SK-N-DZ (cell line): ENCODE data around the gene BAD.

Experiments used
- DNase-seq: peaks from one replicate; pipeline ENCODE4 v3.0.0-alpha.2; 2015; ENCODE audit warnings: low spot score

BAD gene

DNA sequence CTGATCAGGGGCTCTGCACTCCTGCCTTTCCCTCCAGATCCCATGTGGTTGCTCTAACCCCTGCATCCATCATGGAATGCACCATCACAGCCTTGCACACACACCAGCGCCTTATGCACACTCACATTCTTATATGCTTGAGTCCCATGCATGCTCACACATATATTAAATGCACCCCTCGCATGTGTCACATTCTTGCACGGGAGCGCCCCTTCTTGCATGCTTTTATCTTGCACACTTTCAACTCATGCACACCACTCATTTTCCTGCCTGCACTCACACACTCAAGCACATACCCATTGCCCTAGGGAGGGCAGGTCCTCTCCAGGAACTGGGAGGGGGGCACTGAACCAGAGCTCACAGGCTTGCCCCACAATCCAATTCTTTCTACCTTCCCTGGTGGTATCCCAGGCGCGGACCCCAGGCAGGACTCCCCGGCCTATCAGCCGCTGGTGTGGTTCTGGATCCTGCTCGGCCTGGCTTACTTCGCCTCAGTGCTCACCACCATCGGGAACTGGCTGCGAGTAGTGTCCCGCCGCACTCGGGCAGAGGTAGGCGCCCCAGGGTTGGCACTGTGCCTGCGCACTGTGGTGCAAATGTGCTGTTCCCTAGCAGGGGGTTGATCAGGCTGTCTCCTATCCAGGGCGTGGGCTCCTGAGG is 13.4 kb upstream of the BAD start:
- DNase-seq = no peak

DNA sequence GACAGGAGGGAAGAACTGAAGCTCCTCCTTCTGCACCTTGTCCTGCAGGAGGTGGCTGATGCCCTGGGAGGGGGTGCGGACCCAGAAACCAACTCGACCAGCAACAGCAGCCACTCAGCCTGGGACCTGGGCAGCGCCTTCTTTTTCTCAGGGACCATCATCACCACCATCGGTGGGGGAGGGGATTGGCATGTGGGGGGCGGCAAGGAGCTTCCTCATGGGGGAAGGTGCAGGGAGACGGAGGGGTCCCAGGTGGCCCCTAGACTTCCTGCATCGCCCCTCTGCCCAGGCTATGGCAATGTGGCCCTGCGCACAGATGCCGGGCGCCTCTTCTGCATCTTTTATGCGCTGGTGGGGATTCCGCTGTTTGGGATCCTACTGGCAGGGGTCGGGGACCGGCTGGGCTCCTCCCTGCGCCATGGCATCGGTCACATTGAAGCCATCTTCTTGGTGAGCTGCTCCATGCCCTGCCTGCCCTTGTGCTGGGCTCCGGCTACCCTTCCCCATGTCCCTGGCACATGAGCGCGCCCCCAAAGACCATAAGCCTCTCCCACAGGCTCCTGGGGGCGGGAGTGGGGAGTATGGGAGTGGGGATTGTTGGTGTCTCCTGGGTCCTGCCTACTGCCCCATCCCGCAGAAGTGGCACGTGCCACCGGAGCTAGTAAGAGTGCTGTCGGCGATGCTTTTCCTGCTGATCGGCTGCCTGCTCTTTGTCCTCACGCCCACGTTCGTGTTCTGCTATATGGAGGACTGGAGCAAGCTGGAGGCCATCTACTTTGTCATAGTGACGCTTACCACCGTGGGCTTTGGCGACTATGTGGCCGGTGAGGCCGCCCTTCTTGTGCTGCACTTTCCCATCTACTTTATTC is 12.6 kb upstream of the BAD start:
- DNase-seq = no peak

DNA sequence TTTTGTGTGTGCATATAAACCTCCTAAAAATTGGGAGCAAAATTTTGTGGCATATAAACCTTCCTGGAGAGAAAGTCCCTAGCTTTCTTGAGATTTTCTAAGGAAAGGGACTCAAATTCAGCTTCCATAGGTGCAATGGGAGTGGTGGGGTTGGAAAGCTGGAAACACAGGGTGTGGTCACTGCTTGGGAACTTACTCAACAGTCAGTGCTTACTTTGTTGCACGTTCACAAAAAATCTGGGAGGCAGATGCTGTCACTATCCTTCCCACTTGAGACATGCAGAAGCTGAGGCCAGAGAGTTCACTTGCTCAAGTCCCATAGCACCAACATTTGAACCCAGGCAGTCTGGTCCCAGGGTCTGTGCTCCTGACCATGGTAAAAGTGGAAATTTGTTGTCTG is 11.8 kb upstream of the BAD start:
- no peak for DNase-seq

DNA sequence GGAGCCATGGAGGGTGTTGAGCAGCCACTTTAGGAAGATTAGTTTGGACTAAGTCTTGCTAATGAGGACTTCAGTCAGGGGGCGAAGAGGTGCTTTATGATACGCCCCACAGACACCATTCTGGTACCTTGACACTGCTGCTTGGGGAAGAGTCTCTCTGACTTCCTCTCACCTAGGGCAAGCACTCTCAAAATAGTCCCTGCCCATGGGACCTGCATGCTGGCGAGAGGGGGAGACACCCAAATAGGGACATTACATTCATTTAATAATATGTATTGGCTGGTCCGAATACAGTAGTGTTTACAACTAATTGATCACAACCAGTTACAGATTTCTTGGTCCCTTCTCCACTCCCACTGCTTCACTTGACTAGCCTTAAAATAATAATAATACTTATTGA is 11.3 kb upstream of the BAD start:
- no peak for DNase-seq

DNA sequence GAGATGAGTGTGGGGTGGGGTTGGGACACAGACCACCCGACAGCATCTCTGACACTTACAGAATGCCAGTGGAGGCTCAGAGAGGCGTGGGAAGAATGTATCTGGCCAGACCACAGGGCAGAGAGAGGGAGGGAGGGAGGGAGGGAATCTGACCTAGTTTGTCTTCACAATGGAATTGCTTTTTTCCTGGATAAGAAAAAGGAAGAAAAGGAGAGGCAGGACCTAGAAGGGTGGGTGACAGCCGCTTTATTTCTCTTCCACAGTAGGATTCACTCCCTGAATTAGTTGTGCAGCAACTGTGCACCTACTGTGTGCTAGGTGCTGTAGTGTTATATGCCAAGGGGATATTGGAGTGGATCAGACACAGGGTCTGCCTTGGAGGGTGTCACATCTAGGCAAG is 10.3 kb upstream of the BAD start:
- DNase-seq = no peak

DNA sequence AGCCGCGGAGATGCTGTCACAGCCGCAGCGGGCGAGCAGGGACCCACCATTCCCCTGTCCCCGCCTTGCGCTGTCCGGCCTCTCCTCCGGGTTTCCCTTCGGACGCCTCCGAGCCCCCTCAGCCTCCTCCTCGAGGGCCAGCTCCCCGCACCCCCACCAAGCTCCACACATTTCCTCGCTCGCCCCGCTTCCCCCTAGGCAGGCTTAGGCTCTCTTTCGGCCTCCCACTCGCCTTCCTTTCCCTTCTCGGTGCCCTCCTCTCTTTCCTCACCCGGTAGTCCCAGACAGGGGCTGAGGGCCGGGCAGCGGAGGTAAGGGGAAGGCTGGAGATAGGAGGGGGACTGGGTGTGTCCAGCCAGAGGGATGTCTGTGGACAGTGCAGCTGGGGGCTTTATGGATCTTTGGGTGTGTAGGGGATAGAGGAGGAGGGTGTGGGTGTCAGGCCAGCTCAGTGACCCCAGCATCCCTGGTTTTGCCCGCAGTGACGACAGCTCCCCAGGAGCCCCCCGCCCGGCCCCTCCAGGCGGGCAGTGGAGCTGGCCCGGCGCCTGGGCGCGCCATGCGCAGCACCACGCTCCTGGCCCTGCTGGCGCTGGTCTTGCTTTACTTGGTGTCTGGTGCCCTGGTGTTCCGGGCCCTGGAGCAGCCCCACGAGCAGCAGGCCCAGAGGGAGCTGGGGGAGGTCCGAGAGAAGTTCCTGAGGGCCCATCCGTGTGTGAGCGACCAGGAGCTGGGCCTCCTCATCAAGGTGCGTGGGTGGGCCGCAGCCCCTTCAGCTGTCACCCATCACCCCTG is 8.2 kb upstream of the BAD start:
- no peak for DNase-seq

DNA sequence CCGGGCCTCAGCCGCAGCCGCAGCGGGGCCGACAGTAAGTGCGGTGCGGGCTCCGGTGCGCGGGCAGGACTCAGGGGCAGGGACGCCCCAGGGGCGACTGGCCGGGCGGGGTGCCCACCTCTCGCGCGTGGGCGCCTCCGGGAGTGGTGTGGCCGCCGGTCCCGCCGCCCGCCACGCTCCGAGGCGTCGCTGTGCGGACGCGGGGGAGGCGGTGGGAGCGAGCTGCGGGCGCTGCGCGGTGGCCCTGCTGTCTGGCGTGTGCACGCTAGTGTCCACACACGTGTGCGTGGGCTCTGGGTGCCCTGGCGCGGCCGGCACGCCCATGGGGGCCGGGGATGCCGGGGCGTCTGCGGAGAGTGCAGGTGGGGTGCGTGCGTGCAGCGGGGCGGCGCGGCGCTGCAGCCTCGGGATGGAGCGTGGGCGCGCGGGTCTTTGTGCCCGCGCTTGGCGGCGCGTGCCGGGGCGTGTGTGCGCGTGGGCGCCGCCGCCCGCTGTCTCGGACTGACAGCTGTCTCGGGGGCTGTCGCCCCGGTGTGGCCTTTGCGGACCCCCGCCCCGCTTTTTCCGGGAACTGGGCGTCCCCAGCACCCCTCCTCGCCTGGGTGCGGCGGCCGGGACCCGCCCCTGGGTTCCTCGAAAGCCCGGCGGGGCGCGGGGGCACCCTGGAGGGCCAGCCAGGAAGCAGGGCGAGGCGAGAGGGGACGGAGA is 7.4 kb upstream of the BAD start:
- no peak for DNase-seq

DNA sequence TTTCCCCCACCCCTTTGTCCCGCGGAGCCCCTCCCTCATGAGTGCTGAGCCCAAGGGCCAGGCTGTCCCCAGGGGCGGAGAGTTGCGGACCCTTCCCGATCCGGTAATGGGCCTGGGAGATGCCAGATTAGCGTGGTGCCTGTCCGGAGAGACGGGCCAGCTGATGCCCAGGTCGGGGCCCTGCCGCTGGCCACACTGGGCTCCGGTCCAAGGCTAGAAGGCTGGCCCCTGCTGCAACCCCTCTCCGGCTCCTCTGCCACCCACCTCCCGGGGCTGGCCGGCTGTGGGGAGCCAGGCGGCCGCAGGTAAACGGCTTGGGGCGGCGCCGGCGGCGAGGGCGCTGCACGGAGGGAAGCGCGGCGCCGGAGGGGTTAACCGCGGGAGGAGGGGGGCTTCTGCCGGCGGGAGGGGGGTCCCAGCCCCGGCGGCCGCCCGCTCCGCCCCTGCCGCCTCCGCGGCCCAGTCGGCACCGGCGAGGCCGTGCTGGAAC is 6.8 kb upstream of the BAD start, which contains the start of gene KCNK4:
Gene KCNK4, plus strand, starts transcription at position 41 of the 490 bp plus-strand sequence. CDS start 1,717 bp downstream, outside the sequence.
- no peak for DNase-seq

DNA sequence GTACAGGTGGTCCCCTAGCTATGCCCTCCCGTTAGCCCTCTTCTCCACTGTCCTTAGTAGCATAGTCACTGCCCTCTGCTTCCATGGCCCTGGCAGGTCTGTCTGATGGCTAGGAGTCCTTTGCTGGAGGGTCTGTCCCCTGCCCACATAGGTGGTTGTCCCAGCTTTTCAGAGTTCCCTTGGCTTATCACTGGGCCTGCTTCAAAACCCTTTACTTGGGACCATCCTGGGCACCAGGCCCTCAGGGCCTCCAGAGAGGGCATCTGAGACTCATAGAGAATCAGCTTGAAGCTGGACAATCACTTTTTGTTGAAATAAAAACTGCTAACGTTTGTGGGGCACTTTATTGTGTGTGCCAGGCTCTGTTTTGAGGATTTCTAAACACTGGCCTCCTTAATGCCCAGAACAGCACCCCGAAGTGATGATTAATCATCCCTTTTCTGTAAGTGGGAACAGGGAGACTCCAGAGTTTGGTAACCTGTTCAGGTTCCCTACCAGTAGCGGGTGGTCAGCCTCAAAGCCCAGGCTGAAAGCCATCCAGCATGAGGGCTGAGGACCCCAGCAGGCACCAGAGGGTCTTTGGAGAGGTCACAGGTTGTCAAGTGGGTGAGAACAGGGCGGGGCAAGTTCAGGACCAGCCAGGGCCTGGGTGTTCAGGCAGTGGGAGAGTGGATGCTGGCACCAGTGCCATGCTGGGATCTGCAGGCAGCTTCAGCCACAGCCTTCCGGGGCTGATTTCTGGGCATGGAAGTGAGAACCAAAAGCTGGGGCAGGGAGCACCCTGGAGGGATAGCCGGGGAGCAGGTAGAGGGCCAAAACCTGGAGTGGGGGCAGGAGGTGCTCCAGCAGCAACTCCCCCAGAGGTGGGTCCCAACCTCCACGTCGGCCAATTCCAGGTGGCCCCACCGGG is 6.1 kb upstream of the BAD start:
- no peak for DNase-seq

DNA sequence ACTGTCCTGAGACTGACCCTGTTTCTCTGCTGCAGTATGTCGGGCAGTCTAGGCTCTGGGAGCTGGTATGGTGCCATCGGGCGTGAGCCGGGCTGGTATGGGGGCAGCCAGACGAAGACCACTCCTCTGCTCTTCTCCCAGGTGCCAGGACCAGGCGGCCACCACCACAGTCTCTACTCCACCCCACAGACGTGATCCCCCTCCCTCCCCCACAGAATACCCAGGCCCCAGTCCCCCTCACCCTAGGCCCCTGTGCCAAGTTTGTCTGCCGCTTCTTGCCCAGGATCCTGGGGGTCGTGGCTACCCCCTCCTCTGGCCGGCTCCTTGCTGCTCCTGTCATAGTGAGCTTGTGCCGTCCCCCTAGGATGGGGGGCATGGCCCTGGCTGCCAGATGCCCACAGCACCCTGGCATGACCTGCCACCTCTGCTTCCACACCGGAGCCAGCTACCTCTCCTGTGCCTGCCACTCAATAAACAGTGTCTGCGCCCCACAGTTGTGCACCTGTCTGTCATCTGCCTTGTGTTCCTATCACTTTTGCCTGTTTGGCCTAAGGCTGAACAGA is 4.6 kb upstream of the BAD start:
- no peak for DNase-seq

DNA sequence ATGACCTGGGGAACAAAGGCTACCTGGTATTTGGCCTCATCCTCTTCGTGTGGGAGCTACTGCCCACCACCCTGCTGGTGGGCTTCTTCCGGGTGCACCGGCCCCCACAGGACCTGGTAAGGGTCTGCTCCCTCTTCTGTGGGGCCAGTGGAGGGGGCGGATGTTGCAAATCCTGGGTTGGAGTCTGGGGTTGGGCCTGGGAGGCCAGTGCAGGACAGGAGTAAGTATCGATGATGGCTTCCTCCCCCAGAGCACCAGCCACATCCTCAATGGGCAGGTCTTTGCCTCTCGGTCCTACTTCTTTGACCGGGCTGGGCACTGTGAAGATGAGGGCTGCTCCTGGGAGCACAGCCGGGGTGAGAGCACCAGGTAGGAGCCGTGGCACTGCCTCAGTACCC is 3.9 kb upstream of the BAD start:
- no peak for DNase-seq

DNA sequence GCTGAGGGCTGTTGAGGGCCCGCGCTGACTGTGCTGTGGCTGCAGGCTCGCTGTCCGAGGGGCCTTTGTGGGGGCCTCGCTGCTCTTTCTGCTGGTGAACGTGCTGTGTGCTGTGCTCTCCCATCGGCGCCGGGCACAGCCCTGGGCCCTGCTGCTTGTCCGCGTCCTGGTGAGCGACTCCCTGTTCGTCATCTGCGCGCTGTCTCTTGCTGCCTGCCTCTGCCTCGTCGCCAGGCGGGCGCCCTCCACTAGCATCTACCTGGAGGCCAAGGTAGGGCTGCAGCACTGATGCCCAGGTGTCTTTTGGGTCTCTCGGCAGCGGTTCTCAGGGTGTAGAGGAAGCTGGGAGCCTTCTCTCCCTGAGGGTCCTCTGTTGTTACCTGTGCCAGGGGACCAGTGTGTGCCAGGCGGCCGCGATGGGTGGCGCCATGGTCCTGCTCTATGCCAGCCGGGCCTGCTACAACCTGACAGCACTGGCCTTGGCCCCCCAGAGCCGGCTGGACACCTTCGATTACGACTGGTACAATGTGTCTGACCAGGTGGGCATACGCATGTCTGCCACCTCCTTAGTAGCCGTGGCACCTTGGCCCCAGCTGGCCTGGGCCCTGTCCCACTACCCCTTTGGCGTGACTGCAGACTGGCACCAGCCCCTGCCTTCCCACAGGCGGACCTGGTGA is 3.3 kb upstream of the BAD start:
- DNase-seq = no peak

DNA sequence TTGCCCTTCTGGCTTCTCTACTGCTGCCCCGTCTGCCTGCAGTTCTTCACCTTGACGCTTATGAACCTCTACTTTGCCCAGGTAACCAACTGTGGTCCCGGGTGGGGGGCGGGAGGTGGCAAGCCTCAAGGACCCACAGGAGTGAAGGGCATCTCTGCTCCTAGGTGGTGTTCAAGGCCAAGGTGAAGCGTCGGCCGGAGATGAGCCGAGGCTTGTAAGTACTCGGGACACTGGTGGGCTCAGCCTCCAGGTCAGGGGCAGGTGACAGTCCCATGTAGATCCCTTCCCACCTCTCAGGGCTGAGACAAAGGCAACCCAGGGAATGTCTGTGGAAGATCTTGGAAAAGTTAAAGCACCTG is 2.3 kb upstream of the BAD start:
- DNase-seq = no peak

DNA sequence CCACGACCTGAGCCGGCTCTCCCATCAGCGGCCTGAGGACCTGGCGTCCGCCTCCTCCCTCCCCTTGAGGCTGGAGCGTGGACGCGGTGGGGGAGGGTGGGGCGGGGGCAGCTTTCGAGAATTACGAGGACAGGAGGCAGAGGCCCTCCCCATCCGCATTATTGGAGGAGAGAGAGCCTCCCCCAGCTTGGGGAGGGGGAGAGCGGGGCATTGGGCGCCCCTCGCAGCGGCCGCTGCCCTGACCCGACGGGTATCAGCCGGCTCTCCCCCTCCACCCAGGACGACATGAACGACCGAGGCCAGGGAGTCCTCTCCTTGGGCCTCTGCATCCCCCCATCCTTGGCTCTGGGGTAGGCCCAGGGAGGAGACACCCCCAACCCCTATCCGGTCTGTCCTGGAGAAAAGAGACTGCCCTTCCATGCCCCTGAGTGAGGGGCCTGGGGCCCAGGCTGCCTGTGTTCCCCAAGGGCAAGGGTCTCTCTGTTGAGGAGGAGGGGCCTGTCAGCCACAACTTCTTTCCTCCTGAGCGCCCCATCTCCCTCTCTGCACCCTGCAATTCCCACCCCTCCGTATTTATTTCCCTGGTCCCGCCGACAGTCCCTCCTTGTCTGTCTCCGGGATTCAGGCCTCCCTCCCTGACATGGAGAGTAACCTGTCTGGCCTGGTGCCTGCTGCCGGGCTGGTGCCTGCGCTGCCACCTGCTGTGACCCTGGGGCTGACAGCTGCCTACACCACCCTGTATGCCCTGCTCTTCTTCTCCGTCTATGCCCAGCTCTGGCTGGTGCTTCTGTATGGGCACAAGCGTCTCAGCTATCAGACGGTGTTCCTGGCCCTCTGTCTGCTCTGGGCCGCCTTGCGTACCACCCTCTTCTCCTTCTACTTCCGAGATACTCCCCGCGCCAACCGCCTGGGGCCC is 1.7 kb upstream of the BAD start:
- DNase-seq = no peak

DNA sequence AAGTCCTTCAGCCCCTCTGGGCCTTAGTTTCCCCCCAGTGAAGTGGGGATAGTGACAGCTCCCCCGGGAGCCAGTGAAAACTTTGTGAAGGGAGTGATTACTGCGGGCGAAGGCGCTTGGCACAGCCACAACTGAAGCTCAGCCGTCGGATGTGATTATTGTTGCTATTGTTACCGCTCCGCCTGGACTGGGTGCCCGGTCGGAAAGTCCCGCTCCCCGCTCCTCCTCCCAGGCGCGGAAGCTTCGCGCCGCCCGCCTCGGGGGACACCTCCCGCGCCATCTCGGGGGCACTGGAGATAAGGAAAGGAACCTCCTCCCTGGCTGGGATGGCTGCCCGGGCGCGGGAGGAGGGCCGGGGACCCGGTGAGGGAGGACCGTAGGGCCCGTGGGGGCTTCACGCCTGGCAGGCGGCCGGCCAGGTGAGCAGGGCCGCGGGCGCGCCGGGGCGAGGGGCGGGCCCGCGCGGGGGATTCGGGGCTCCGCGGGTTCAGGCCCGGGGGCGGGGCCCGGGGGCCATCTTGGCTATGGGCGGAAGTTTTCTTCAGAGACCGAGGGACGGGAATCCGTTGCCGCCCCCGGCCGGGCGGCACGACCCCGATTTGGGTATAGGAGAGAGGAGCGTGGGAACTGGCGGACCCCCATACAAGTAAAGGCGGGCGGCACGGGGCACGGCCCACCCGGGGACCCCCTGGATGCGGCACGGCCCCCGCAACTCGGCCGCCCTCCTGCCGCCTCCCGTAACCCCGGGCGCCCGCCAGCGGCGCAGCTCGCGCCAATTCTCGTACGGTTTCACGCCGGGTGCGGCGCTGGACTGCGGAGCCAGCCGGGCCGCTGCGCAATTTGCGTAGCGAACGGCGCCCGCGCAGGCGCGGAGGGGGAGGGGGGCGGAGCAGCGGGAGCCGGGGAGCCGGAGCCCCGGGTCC is 758 bp upstream of the BAD start, which contains the start of gene GPR137:
Gene GPR137, plus strand, starts transcription at position 887 of the 923 bp plus-strand sequence. CDS start 677 bp downstream, outside the sequence.
- peak; percentile 76 for DNase-seq

DNA sequence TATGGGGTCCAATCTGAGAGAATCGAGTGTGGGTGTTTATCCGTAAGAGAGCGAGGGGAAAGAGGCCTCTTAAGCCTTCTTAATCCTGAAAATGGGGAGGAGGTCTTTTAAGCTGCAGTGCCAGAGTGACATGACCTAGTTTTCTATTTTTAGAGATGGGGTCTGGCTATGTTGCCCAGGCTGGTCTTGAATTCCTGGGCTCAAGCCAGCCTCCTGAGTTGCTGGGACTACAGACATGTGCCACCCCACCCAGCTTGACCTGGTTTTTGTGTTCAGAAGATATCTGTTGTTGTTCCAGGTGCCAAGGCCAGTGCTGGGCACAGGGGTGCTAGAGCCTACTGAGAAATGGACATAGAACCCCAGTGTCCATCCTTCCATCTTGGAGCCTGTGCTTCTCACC is 1.4 kb downstream of the BAD start:
- DNase-seq = no peak
